CD14-positive monocyte (primary cell): ENCODE data around the gene DDX46. TPM values are rescaled to one million over a fixed set of nuclear protein-coding genes. Genes with fewer than 3 reads are reported as not detected.

ENCODE experiments used
- DNase-seq, 3 donors: peaks; one replicate each; pipeline ENCODE4 v3.0.0-alpha.2; 2011 to 2022
- H2AFZ ChIP-seq: 2 replicates; pipeline ENCODE4 v1.6.0; 2012; ENCODE audit warnings: mild to moderate bottlenecking, low read depth, low read length, inconsistent platforms; ENCODE audit not compliant: insufficient read depth, poor library complexity, severe bottlenecking
- H3K27ac ChIP-seq, 2 donors: 1 replicate in 1 of 2; 2 replicates in 1 of 2; pipeline ENCODE4 v1.5.1; 2012 to 2013; ENCODE audit warnings: low read length in 2 of 2, control low read depth in 1 of 2, inconsistent platforms in 1 of 2, low read depth in 1 of 2, mild to moderate bottlenecking in 1 of 2
- H3K27me3 ChIP-seq, 2 donors: one replicate each; pipeline versions ENCODE4 v1.6.0 to v1.6.1; 2011 to 2013; ENCODE audit warnings: low read length in 2 of 2; ENCODE audit not compliant: control insufficient read depth in 2 of 2, insufficient read depth in 2 of 2
- H3K36me3 ChIP-seq, 2 donors: replicated peaks in 1 of 2; 1 replicate in 1 of 2; 2 replicates in 1 of 2; pipeline versions ENCODE4 v1.5.1 to v1.6.1; 2012 to 2013; ENCODE audit warnings: low read length in 2 of 2, control low read depth in 1 of 2, inconsistent platforms in 1 of 2, mild to moderate bottlenecking in 1 of 2; ENCODE audit not compliant: insufficient read depth in 2 of 2, control insufficient read depth in 1 of 2
- H3K4me1 ChIP-seq, 2 donors: 1 replicate in 1 of 2; 2 replicates in 1 of 2; pipeline versions ENCODE4 v1.5.1 to v1.6.1; 2012 to 2013; ENCODE audit warnings: low read length in 2 of 2, control low read depth in 1 of 2, inconsistent platforms in 1 of 2, mild to moderate bottlenecking in 1 of 2, moderate library complexity in 1 of 2; ENCODE audit not compliant: insufficient read depth in 2 of 2, control insufficient read depth in 1 of 2
- H3K4me2 ChIP-seq: replicated peaks from 2 replicates; pipeline ENCODE3; 2012; ENCODE audit warnings: low read length, moderate library complexity, mild to moderate bottlenecking; ENCODE audit not compliant: poor library complexity, severe bottlenecking; ENCODE audit errors: extremely low read depth
- H3K4me3 ChIP-seq, 3 experiments: fragments of 200-600 bp in 1 of 3; sonication (generic) in 1 of 3; replicated peaks in 1 of 3; 1 replicate in 2 of 3; 2 replicates in 1 of 3; pipeline ENCODE4 v1.5.1; 2011 to 2013; ENCODE audit warnings: low read length in 3 of 3, mild to moderate bottlenecking in 3 of 3, control low read depth in 2 of 3, low read depth in 2 of 3, inconsistent platforms in 1 of 3, moderate library complexity in 1 of 3
- H3K79me2 ChIP-seq: 2 replicates; pipeline ENCODE4 v1.6.0; 2012; ENCODE audit warnings: mild to moderate bottlenecking, control low read depth, inconsistent platforms, low read length, moderate library complexity; ENCODE audit not compliant: insufficient read depth
- H3K9ac ChIP-seq: 2 replicates; pipeline ENCODE4 v1.6.0; 2017; ENCODE audit warnings: low read length, mild to moderate bottlenecking; ENCODE audit not compliant: insufficient read depth, poor library complexity, severe bottlenecking
- H3K9me3 ChIP-seq, 2 donors: replicated peaks in 1 of 2; 1 replicate in 1 of 2; 2 replicates in 1 of 2; pipeline versions ENCODE4 v1.5.1 to v1.6.1; 2012 to 2013; ENCODE audit warnings: low read length in 2 of 2, control low read depth in 1 of 2; ENCODE audit not compliant: control insufficient read depth in 1 of 2, insufficient read depth in 1 of 2
- H4K20me1 ChIP-seq: 2 replicates; pipeline ENCODE4 v1.6.0; 2012; ENCODE audit warnings: mild to moderate bottlenecking, low read length, control low read depth, moderate library complexity; ENCODE audit not compliant: insufficient read depth
- H3K27ac Mint-ChIP-seq, 7 donors: one replicate each; pipeline ENCODE4 v1.8.0; 2020; ENCODE audit warnings: mild to moderate bottlenecking in 7 of 7, mixed read lengths in 7 of 7, moderate library complexity in 6 of 7, inconsistent platforms in 2 of 7
- H3K27me3 Mint-ChIP-seq, 3 donors: one replicate each; pipeline ENCODE4 v1.8.0; 2021 to 2022; ENCODE audit warnings: low read depth in 3 of 3, mild to moderate bottlenecking in 3 of 3, mixed read lengths in 3 of 3, moderate library complexity in 3 of 3, inconsistent platforms in 1 of 3
- H3K36me3 Mint-ChIP-seq, 2 donors: one replicate each; pipeline ENCODE4 v1.8.0; 2020; ENCODE audit warnings: mixed read lengths in 2 of 2, inconsistent platforms in 1 of 2, mild to moderate bottlenecking in 1 of 2
- H3K4me1 Mint-ChIP-seq: one replicate; pipeline ENCODE4 v1.8.0; 2020; ENCODE audit warnings: mild to moderate bottlenecking, mixed read lengths
- H3K4me3 Mint-ChIP-seq, 2 donors: one replicate each; pipeline ENCODE4 v1.8.0; 2020; ENCODE audit warnings: mild to moderate bottlenecking in 2 of 2, mixed read lengths in 2 of 2, moderate library complexity in 1 of 2
- H3K9me3 Mint-ChIP-seq, 7 donors: one replicate each; pipeline ENCODE4 v1.8.0; 2020 to 2022; ENCODE audit warnings: mixed read lengths in 7 of 7, mild to moderate bottlenecking in 6 of 7, moderate library complexity in 6 of 7, inconsistent platforms in 2 of 7
- CTCF ChIP-seq: fragments of 200-600 bp; IDR thresholded peaks from one replicate; pipeline ENCODE4 v1.8.0; 2022; ENCODE audit warnings: antibody characterized with exemption, mild to moderate bottlenecking
- WGBS: methylation state at CpG from one replicate; pipeline ENCODE4 v1.1.5; 2013; ENCODE audit warnings: missing lambda C conversion rate; ENCODE audit not compliant: insufficient coverage; 5-methylcytosine and 5-hydroxymethylcytosine counted together
- intact Hi-C, 2 donors: fragments of 100-400 bp; cut with micrococcal nuclease; formaldehyde crosslinking; loops; one replicate each; pipeline versions ENCODE4 v1.15.0 to v1.15.1; 2023
- polyA plus RNA-seq, 3 donors: library from polyadenylated mRNA; depleted of rRNA in 1 of 3; unstranded in 2 of 3; stranded (reverse) in 1 of 3; fragments of 300-500 nt in 2 of 3; fragments of >200 nt in 1 of 3; fragmentation: Illumina TruSeq in 2 of 3; gene quantifications; 1 replicate in 2 of 3; 2 replicates in 1 of 3; pipeline ENCODE4 v1.2.3, GENCODE V29; 2012 to 2021

Gene DDX46
- polyA plus RNA-seq, 3 donors = 7.6 to 22.3 (median 11.8) TPM

- H3K27ac Mint-ChIP-seq = no peak overlapping the region
- H3K9ac ChIP-seq = no peak overlapping the region
- no CpG with 5 or more reads among the region's 3 CpGs for WGBS
- no peak overlapping the region for H3K27ac ChIP-seq
- no peak overlapping the region for H3K4me2 ChIP-seq
- no peaks in the 10 kb centered on the region for H3K4me1 Mint-ChIP-seq
- no peak overlapping the region for H2AFZ ChIP-seq
- TF ChIP-seq CTCF = no peak
- peaks cover 44 to 61% of the 10 kb centered on the region in 2 donors for H3K36me3 Mint-ChIP-seq
- no peak for DNase-seq
- no peaks in the 10 kb centered on the region for H3K9me3 Mint-ChIP-seq
- peaks cover 0 to 2% (median 0%) of the 10 kb centered on the region in 3 donors for H3K27me3 Mint-ChIP-seq
- no peak overlapping the region for H3K4me3 Mint-ChIP-seq
- H3K9me3 ChIP-seq = no peaks in the 10 kb centered on the region
- H3K36me3 ChIP-seq = peaks cover 53 to 82% of the 10 kb centered on the region in 2 donors
- intact Hi-C loops = no loop called here
- H3K4me3 ChIP-seq = no peak overlapping the region
- H3K79me2 ChIP-seq = peaks cover 27% of the 10 kb centered on the region
- no peaks in the 10 kb centered on the region for H3K27me3 ChIP-seq
- H3K4me1 ChIP-seq = no peaks in the 10 kb centered on the region
- peaks cover 39% of the 10 kb centered on the region for H4K20me1 ChIP-seq
These were observed 98.8 kb downstream of the DDX46 start for GRCh38 chr5:134857401-134857800.

GRCh38 chr5:134864707-134865106 lies 106.1 kb downstream of the DDX46 start:
- TF ChIP-seq CTCF = no peak
- Histone ChIP-seq H3K4me2 (no peak overlapping the region), H3K9ac (no peak overlapping the region), H3K27me3 (no peaks in the 10 kb centered on the region), H3K79me2 (no peaks in the 10 kb centered on the region), H3K9me3 (no peaks in the 10 kb centered on the region), H3K4me1 (no peaks in the 10 kb centered on the region), H3K27ac (no peak overlapping the region), H3K4me3 (no peak overlapping the region), H2AFZ (no peak overlapping the region), H4K20me1 (no peaks in the 10 kb centered on the region), H3K36me3 (peaks cover 7 to 17% of the 10 kb centered on the region in 2 donors)
- Mint-ChIP-seq H3K27me3 (peaks cover 0 to 2% (median 0%) of the 10 kb centered on the region in 3 donors), H3K27ac (no peak overlapping the region), H3K9me3 (no peaks in the 10 kb centered on the region), H3K36me3 (peaks cover 12 to 21% of the 10 kb centered on the region in 2 donors), H3K4me1 (no peaks in the 10 kb centered on the region), H3K4me3 (no peak overlapping the region)
- no peak for DNase-seq
- intact Hi-C loops = no loop called here
- WGBS = no CpG with 5 or more reads among the region's 2 CpGs
